Ovary (tissue), 9 donors: Measurements from ENCODE around the gene WNT8A. TPM values are rescaled to one million over a fixed set of nuclear protein-coding genes. Genes with fewer than 3 reads are reported as not detected.

Experiments used
- DNase-seq, 5 donors: peaks; one replicate each; pipeline ENCODE4 v3.0.0-alpha.2; 2019 to 2020
- H3K27ac ChIP-seq, 2 donors: fragments of 200-600 bp; one replicate each; pipeline versions ENCODE4 v1.5.1 to v1.8.0; 2019 to 2022
- H3K27me3 ChIP-seq: fragments of 200-600 bp; one replicate; pipeline ENCODE4 v1.8.0; 2022
- H3K36me3 ChIP-seq: fragments of 200-600 bp; sonication (generic); one replicate; pipeline ENCODE4 v1.5.1; 2019
- H3K4me1 ChIP-seq: one replicate; pipeline ENCODE4 v1.8.1; 2013; ENCODE audit warnings: mild to moderate bottlenecking, moderate library complexity; ENCODE audit not compliant: insufficient read depth
- H3K4me3 ChIP-seq: fragments of 200-600 bp; sonication (generic); one replicate; pipeline ENCODE4 v1.5.1; 2017
- H3K9me3 ChIP-seq, 2 donors: fragments of 200-600 bp in 1 of 2; sonication (generic) in 1 of 2; one replicate each; pipeline versions ENCODE4 v1.5.1 to v1.8.1; 2013 to 2019; ENCODE audit warnings: mild to moderate bottlenecking in 1 of 2, moderate library complexity in 1 of 2
- EP300 ChIP-seq: sonication (generic); formaldehyde crosslinking; IDR thresholded peaks from one replicate; pipeline ENCODE4 v1.6.1; 2017; ENCODE audit warnings: antibody characterized with exemption
- POLR2A ChIP-seq: fragments of 450-650 bp; IDR thresholded peaks from one replicate; pipeline ENCODE4 v1.6.1; 2017; ENCODE audit warnings: antibody characterized with exemption, mild to moderate bottlenecking, moderate library complexity
- WGBS, 3 donors: extraction: QIAGEN DNeasy Blood & Tissue Kit in 1 of 3; methylation state at CpG; one replicate each; pipeline versions ENCODE4 v1.1.5 to v1.1.7; 2013 to 2017; 5-methylcytosine and 5-hydroxymethylcytosine counted together
- intact Hi-C, 4 donors: fragments of 100-400 bp; cut with DNase I; formaldehyde crosslinking; loops; one replicate each; pipeline versions ENCODE4 v1.11.0 to v1.15.1; 2022 to 2023
- polyA plus RNA-seq, 2 donors: library from polyadenylated mRNA; stranded (reverse); fragments of 200-250 nt in 1 of 2; fragments of 350-450 nt in 1 of 2; fragmentation: Illumina TruSeq in 1 of 2; extraction: RNeasy Lipid Tissue Mini Kit (QIAGEN cat#74804) in 1 of 2; gene quantifications; one replicate each; pipeline ENCODE4 v1.2.3, GENCODE V29; 2013 to 2014
- small RNA-seq: library from RNA; depleted of rRNA; stranded (forward); fragments of <200 nt; gene quantifications from one replicate; pipeline ENCODE3, GENCODE V24; 2016
- total RNA-seq, 7 donors: library from RNA; depleted of rRNA in 2 of 7; stranded (reverse); fragments of >200 nt in 2 of 7; fragmentation: NEBNext Ultra II Directional in 3 of 7; extraction: Animal tissue kit (Norgen Biotek cat#: 25700) in 3 of 7; gene quantifications; one replicate each; pipeline versions ENCODE4 v1.1.0 to v1.2.4, GENCODE V29; 2016 to 2023
- TF ChIP-seq, protein P1 (sequence below), 3 donors: fragments of 450-650 bp in 2 of 3; fragments of 200-600 bp in 1 of 3; IDR thresholded peaks; one replicate each; pipeline versions ENCODE4 v1.5.1 to v1.8.0; 2016 to 2022; ENCODE audit warnings: antibody characterized with exemption in 3 of 3, mild to moderate bottlenecking in 1 of 3
- donor health status: DM: no; HTN: no; CAD: no; lungs with moderate emphysema.
- donor health status: DM: no; HTN: no; CAD: no.
- donor health status: Bipolar disorder and iron deficiency.
- donor health status: DM: yes; HTN: yes; CAD: no.
- donor health status: DM: no; HTN: no; CAD: no.
- donor health status: DM: yes; HTN: yes; CAD: no.

Gene WNT8A
- total and polyA plus RNA-seq, 9 donors: not detected

DNA sequence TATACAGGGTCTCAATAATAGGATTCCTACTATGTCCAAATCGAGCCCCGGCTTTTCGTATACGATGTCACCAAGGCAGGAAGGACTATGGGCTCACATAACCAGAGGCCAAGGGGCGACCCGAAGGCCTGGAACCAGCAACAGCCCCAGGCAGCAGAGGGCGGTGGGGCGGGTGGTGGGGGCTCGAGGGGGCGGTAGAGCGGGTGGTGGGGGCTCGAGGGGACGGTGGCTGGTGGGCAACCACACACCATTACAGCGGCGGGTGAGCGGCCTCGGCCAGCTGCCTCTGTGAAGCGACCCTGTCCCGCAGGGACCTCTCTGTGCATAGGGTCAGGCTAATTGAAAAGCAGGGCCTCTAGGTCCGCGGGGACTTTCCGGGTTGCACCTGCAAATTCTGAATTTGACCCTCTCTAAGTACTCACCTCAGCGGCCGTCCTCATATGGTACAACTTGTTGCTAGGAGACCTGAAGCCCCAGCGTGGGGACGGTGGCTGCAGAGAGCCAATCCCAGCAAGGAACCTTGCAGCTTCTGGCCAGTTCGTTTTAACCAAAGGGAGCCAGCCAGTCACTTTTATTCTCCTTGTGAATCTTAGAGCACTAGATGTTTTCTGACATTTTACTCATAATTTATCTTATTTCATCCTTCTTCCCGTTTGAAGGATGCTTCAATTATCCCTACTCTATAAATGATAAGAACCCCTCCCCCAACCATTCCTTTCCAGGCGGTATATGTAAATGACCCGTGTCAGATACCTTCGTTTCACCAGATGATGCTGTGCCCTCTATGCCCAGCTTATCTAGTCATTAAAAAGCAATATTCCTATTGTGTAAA, 55.3 kb downstream of the WNT8A start, which contains the start of gene NME5:
Gene NME5 (minus strand): TSS at position 480 of the 832 bp plus-strand sequence. CDS start 648 bp downstream, outside the sequence.
- 2 to 4% (median 3%) methylated on average over 31 of the region's 31 CpGs for WGBS, 3 donors
- no peaks in the 10 kb centered on the region for H3K9me3 ChIP-seq
- H3K4me3 ChIP-seq: peak within 1 kb of the TSS; percentile 41
- TF ChIP-seq, protein P1, sequence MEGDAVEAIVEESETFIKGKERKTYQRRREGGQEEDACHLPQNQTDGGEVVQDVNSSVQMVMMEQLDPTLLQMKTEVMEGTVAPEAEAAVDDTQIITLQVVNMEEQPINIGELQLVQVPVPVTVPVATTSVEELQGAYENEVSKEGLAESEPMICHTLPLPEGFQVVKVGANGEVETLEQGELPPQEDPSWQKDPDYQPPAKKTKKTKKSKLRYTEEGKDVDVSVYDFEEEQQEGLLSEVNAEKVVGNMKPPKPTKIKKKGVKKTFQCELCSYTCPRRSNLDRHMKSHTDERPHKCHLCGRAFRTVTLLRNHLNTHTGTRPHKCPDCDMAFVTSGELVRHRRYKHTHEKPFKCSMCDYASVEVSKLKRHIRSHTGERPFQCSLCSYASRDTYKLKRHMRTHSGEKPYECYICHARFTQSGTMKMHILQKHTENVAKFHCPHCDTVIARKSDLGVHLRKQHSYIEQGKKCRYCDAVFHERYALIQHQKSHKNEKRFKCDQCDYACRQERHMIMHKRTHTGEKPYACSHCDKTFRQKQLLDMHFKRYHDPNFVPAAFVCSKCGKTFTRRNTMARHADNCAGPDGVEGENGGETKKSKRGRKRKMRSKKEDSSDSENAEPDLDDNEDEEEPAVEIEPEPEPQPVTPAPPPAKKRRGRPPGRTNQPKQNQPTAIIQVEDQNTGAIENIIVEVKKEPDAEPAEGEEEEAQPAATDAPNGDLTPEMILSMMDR (IDR thresholded peaks at IDR 0.05): no peak
- TF ChIP-seq POLR2A (no peak), EP300 (no peak)
- H3K27me3 ChIP-seq: no peaks in the 10 kb centered on the region
- H3K4me1 ChIP-seq: no peaks in the 10 kb centered on the region
- intact Hi-C loops: loop anchor here in 2 of 4 donors (5.0 to 10.0 kb wide), 2 partner anchors 362 to 364 kb away; no protein-coding TSS in a partner anchor
- H3K27ac ChIP-seq: no peak within 1 kb of the TSS
- no peaks in the 10 kb centered on the region for H3K36me3 ChIP-seq
- peak; percentile 57 to 82 (median 70) for DNase-seq

DNA sequence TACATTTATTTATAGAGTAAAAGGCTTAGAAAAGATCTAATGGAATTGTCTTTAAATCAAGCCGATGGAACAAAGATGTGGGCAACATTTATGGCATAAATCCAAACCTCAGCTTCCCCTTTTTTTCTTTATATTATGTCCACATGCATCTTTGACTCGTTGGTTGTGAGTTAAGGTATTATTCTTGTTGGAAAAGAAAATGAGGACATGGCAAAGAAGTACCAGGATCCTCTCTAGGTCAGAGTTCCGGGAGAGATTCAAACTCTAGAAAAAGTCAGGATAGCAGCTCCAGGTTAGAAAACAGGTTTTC, 55.9 kb downstream of the WNT8A start:
- intact Hi-C loops: loop anchor here in 2 of 4 donors (5.0 to 10.0 kb wide), 2 partner anchors 362 to 365 kb away; no protein-coding TSS in a partner anchor
- TF ChIP-seq, protein P1 (IDR thresholded peaks at IDR 0.05): no peak
- TF ChIP-seq POLR2A (no peak), EP300 (no peak)
- Histone ChIP-seq H3K9me3 (no peaks in the 10 kb centered on the region), H3K27me3 (no peaks in the 10 kb centered on the region), H3K36me3 (no peaks in the 10 kb centered on the region), H3K4me1 (no peaks in the 10 kb centered on the region), H3K4me3 (no peak overlapping the region), H3K27ac (no peak overlapping the region)
- DNase-seq: no peak
- WGBS, 3 donors: 56 to 68% (median 60%) methylated on average over 3 of the region's 3 CpGs

DNA sequence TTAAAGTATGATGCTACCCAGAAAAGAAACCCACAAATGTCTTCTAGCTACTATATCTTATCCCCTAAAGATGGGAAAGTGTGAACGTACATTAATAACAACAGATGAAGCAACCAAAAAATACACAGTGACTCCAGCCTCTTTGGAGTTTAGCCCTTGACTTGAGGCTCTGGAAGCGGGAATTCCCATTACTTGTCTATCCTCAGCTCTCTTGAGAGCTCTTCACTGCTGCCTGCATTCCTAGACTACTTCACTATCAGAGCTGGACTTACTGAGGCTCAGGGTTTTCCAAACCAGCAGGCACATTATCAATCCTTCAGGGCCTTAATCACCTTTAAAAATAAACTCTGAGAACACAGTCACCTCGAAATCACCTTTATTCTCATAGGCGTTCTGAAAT, 56.4 kb downstream of the WNT8A start:
- Histone ChIP-seq H3K27ac (no peak overlapping the region), H3K9me3 (no peaks in the 10 kb centered on the region), H3K4me1 (no peaks in the 10 kb centered on the region), H3K4me3 (no peak overlapping the region), H3K36me3 (no peaks in the 10 kb centered on the region), H3K27me3 (no peaks in the 10 kb centered on the region)
- DNase-seq: no peak
- TF ChIP-seq POLR2A (no peak), EP300 (no peak)
- TF ChIP-seq, protein P1 (IDR thresholded peaks at IDR 0.05): no peak
- WGBS, 3 donors: 59 to 63% (median 61%) methylated on average over 4 of the region's 4 CpGs
- intact Hi-C loops: no loop called here

Small RNAs within 50 kb of the gene (small RNA-seq; reads per million reads assigned to genes)
- gene RNU6-1148P: not detected
- not detected for gene RNU6-460P
- gene RNU6-888P: not detected

Other genes with a start within 250 kb of the WNT8A start
- gene MYOT, start 216.2 kb upstream of the WNT8A start, total RNA-seq: 1 to 10 TPM in 3 of 7 donors, under 1 TPM in 2, not detected in 2; 0.23 to 1.8 (median 1.1) TPM
- gene MYOT, start 216.2 kb upstream of the WNT8A start, polyA plus RNA-seq: 1 to 10 TPM in 1 of 2 donors, under 1 TPM in 1; 0.51 to 2.2 TPM
- gene PKD2L2, start 194.6 kb upstream of the WNT8A start, total RNA-seq: under 1 TPM in 1 of 7 donors, not detected in 6; 0.20 TPM
- under 1 TPM in 1 of 2 donors, not detected in 1; 0.05 TPM for gene PKD2L2, start 194.6 kb upstream of the WNT8A start, polyA plus RNA-seq
- 10 to 100 TPM; 28.5 to 56.7 (median 47.3) TPM for gene FAM13B, start 51.0 kb upstream of the WNT8A start, total RNA-seq
- gene FAM13B, start 51.0 kb upstream of the WNT8A start, polyA plus RNA-seq: 10 to 100 TPM; 18.8 to 32.2 TPM
- gene NME5, start 55.4 kb downstream of the WNT8A start, total RNA-seq: 10 to 100 TPM in 2 of 7 donors, 1 to 10 TPM in 5; 3.6 to 16.2 (median 7.2) TPM
- 1 to 10 TPM; 3.6 to 6.2 TPM for gene NME5, start 55.4 kb downstream of the WNT8A start, polyA plus RNA-seq
- gene BRD8, start 94.6 kb downstream of the WNT8A start, total RNA-seq: 10 to 100 TPM; 37.2 to 56.2 (median 50.2) TPM
- 10 to 100 TPM; 44.0 to 74.8 TPM for gene BRD8, start 94.6 kb downstream of the WNT8A start, polyA plus RNA-seq
- gene KIF20A, start 95.1 kb downstream of the WNT8A start, total RNA-seq: 1 to 10 TPM in 1 of 7 donors, under 1 TPM in 4, not detected in 2; 0.10 to 1.1 (median 0.34) TPM
- 1 to 10 TPM in 1 of 2 donors, under 1 TPM in 1; 0.47 to 3.1 TPM for gene KIF20A, start 95.1 kb downstream of the WNT8A start, polyA plus RNA-seq
- gene CDC23, start 129.3 kb downstream of the WNT8A start, total RNA-seq: 10 to 100 TPM; 10.6 to 24.0 (median 21.6) TPM
- gene CDC23, start 129.3 kb downstream of the WNT8A start, polyA plus RNA-seq: 10 to 100 TPM; 14.6 to 28.8 TPM
- gene GFRA3, start 190.6 kb downstream of the WNT8A start, total RNA-seq: under 1 TPM in 5 of 7 donors, not detected in 2; 0.18 to 0.84 (median 0.32) TPM
- 1 to 10 TPM in 1 of 2 donors, under 1 TPM in 1; 0.61 to 2.5 TPM for gene GFRA3, start 190.6 kb downstream of the WNT8A start, polyA plus RNA-seq
- gene CDC25C, start 247.8 kb downstream of the WNT8A start, total RNA-seq: under 1 TPM in 2 of 7 donors, not detected in 5; 0.13 to 0.23 TPM
- gene CDC25C, start 247.8 kb downstream of the WNT8A start, polyA plus RNA-seq: under 1 TPM; 0.06 to 0.30 TPM